Heart left ventricle (tissue), 13 donors: Measurements from ENCODE around the gene IL17RA.

Source experiments
- CTCF ChIP-seq, 12 donors: fragments of 200-600 bp; sonication (generic) in 4 of 12; IDR thresholded peaks; one replicate each; pipeline versions ENCODE4 v1.5.0 to v1.8.0; 2018 to 2022; ENCODE audit warnings: antibody characterized with exemption in 12 of 12, mild to moderate bottlenecking in 5 of 12
- POLR2A ChIP-seq, 2 donors: fragments of 450-650 bp; IDR thresholded peaks; one replicate each; pipeline ENCODE4 v1.6.1; 2017; ENCODE audit warnings: antibody characterized with exemption in 2 of 2, mild to moderate bottlenecking in 2 of 2, moderate library complexity in 2 of 2
- donor health status: ischemic (EF 13 %, LVEDD 7.1; RV severe dilation, severe dysfunction).
- donor health status: DM: no; HTN: yes; CAD: no.
- donor health status: DM: no; HTN: no; CAD: no.
- donor health status: ischemic (EF 25% LVEDD 6.9; RV normal size, moderate dysfunction).
- donor health status: ischemic (EF 25% LVEDD 5.7; RV mildly dilated, moderate dysfunction).
- donor health status: ischemic (EF 35%, LVEDD 5.7; RV mildly dilated, moderate dysfunction).
- donor health status: nonischemic (EF 11% LVEDD 7.7; RV severe dilation, severe dysfunction).
- donor health status: DM: yes; HTN: yes; CAD: no.
- donor health status: PGD.
- donor health status: ischemic (EF 29% LVEDD 5.4; RV normal size, mild dysfunction).
- donor health status: nonischemic (EF 23%, LVEDD 6.1; RV moderate dilation, normal function).

GRCh38 chr22:17162731-17163130 is 77.9 kb downstream of the IL17RA start:
- TF ChIP-seq CTCF (IDR thresholded peaks at IDR 0.05), result no peak
- no peak for TF ChIP-seq POLR2A (IDR thresholded peaks at IDR 0.05)
